HepG2 (cell line): ENCODE results near the gene DMXL1. TPM values are rescaled to one million over a fixed set of nuclear protein-coding genes. Genes with fewer than 3 reads are reported as not detected.

ENCODE experiments used
- BRD4 ChIP-seq: sonication (generic); formaldehyde crosslinking; IDR thresholded peaks from 2 replicates; pipeline ENCODE4 v1.4.0; 2020; ENCODE audit warnings: missing genetic modification reagents
- ELF3 ChIP-seq: IDR thresholded peaks from 2 replicates; pipeline ENCODE4 v1.6.1; 2016; ENCODE audit warnings: missing genetic modification reagents, missing compliant biosample characterization
- GZF1 ChIP-seq: sonication (generic); formaldehyde crosslinking; IDR thresholded peaks from 2 replicates; pipeline ENCODE4 v1.5.1; 2020; ENCODE audit warnings: mild to moderate bottlenecking, missing genetic modification reagents
- HES4 ChIP-seq: sonication (generic); formaldehyde crosslinking; IDR thresholded peaks from 2 replicates; pipeline ENCODE4 v1.9.0; 2021; ENCODE audit warnings: mild to moderate bottlenecking, missing genetic modification reagents, borderline replicate concordance
- HNF4A ChIP-seq: sonication (generic); formaldehyde crosslinking; IDR thresholded peaks from 2 replicates; pipeline ENCODE4 v1.4.0; 2020; ENCODE audit warnings: missing genetic modification reagents
- HNRNPK ChIP-seq: fragments of 200-400 bp; formaldehyde crosslinking; IDR thresholded peaks from 2 replicates; pipeline ENCODE4 v1.6.1; 2018; ENCODE audit warnings: low read length, low read depth, moderate library complexity, mild to moderate bottlenecking; ENCODE audit not compliant: poor library complexity, severe bottlenecking
- MAF1 ChIP-seq: sonication (generic); formaldehyde crosslinking; IDR thresholded peaks from 2 replicates; pipeline ENCODE4 v1.5.0; 2020; ENCODE audit warnings: missing genetic modification reagents, borderline replicate concordance
- SP4 ChIP-seq: sonication (generic); formaldehyde crosslinking; IDR thresholded peaks from 2 replicates; pipeline ENCODE4 v1.8.1; 2023; ENCODE audit warnings: mild to moderate bottlenecking, missing genetic modification reagents
- TSC22D2 ChIP-seq: sonication (generic); formaldehyde crosslinking; IDR thresholded peaks from 2 replicates; pipeline ENCODE4 v1.5.1; 2020; ENCODE audit warnings: missing genetic modification reagents, mild to moderate bottlenecking, borderline replicate concordance
- U2AF1 ChIP-seq: fragments of 200-400 bp; formaldehyde crosslinking; optimal IDR thresholded peaks from 2 replicates; pipeline ENCODE3; 2017; ENCODE audit warnings: mild to moderate bottlenecking, low read depth, low read length
- U2AF2 ChIP-seq: fragments of 200-400 bp; formaldehyde crosslinking; IDR thresholded peaks from 2 replicates; pipeline ENCODE4 v1.6.1; 2017; ENCODE audit warnings: low read depth, mild to moderate bottlenecking, low read length
- ZFX ChIP-seq: sonication (generic); formaldehyde crosslinking; IDR thresholded peaks from 2 replicates; pipeline ENCODE4 v1.4.0; 2020; ENCODE audit warnings: mild to moderate bottlenecking, low read depth, missing genetic modification reagents, moderate library complexity
- ZNF136 ChIP-seq: sonication (generic); formaldehyde crosslinking; IDR thresholded peaks from 2 replicates; pipeline ENCODE4 v1.8.1; 2022; ENCODE audit warnings: low read depth, mild to moderate bottlenecking, moderate library complexity, missing genetic modification reagents
- ZNF335 ChIP-seq: sonication (generic); formaldehyde crosslinking; IDR thresholded peaks from 2 replicates; pipeline ENCODE4 v1.4.0; 2020; ENCODE audit warnings: missing genetic modification reagents
- ZNF430 ChIP-seq: sonication (generic); formaldehyde crosslinking; IDR thresholded peaks from 2 replicates; pipeline ENCODE4 v1.9.0; 2021; ENCODE audit warnings: mild to moderate bottlenecking, missing genetic modification reagents
- ZNF589 ChIP-seq: sonication (generic); formaldehyde crosslinking; conservative IDR thresholded peaks from 2 replicates; pipeline ENCODE4 v1.8.0; 2022; ENCODE audit warnings: mild to moderate bottlenecking, moderate library complexity, missing genetic modification reagents
- ZNF607 ChIP-seq: sonication (generic); formaldehyde crosslinking; IDR thresholded peaks from 2 replicates; pipeline ENCODE4 v1.5.1; 2020; ENCODE audit warnings: missing genetic modification reagents, mild to moderate bottlenecking, borderline replicate concordance
- ZNF850 ChIP-seq: sonication (generic); formaldehyde crosslinking; conservative IDR thresholded peaks from 2 replicates; pipeline ENCODE4 v1.9.0; 2021; ENCODE audit warnings: mild to moderate bottlenecking, missing genetic modification reagents
- ZSCAN20 ChIP-seq: sonication (generic); formaldehyde crosslinking; IDR thresholded peaks from 2 replicates; pipeline ENCODE4 v1.4.0; 2020; ENCODE audit warnings: missing genetic modification reagents, mild to moderate bottlenecking, borderline replicate concordance
- polyA plus RNA-seq, 8 experiments: library from polyadenylated mRNA; depleted of rRNA in 3 of 8; stranded (reverse) in 7 of 8; unstranded in 1 of 8; fragments of >200 nt; fragmentation: Illumina TruSeq in 4 of 8; extraction: Trizol in 4 of 8; gene quantifications; 2 replicates each; pipeline versions ENCODE4 v1.2.1 to v1.2.3, GENCODE V29; 2011 to 2016; ENCODE audit warnings: low read depth in 4 of 8, missing spikeins in 1 of 8, mixed read lengths in 1 of 8; ENCODE audit not compliant: insufficient read depth in 1 of 8
- total RNA-seq, 5 experiments: library from RNA; depleted of rRNA; stranded (reverse); fragments of >200 nt; fragmentation: Illumina TruSeq; extraction: Trizol; gene quantifications; 2 replicates each; pipeline ENCODE4 v1.2.3, GENCODE V29; 2016; ENCODE audit warnings: low read depth in 1 of 5
- TF ChIP-seq, protein P1 (sequence below), 2 experiments: sonication (generic) in 1 of 2; formaldehyde crosslinking in 1 of 2; IDR thresholded peaks; 2 replicates each; pipeline versions ENCODE4 v1.4.0 to v1.6.1; 2018 to 2020; ENCODE audit warnings: missing genetic modification reagents in 2 of 2, borderline replicate concordance in 1 of 2, low read depth in 1 of 2, mild to moderate bottlenecking in 1 of 2, missing biosample characterization in 1 of 2
- TF ChIP-seq, protein P2 (sequence below): IDR thresholded peaks from 2 replicates; pipeline ENCODE4 v1.6.1; 2016
- TF ChIP-seq, protein P3 (sequence below): sonication (generic); formaldehyde crosslinking; IDR thresholded peaks from 2 replicates; pipeline ENCODE4 v1.4.0; 2020; ENCODE audit warnings: missing genetic modification reagents
- TF ChIP-seq, protein P4 (sequence below): sonication (generic); formaldehyde crosslinking; IDR thresholded peaks from 2 replicates; pipeline ENCODE4 v1.4.0; 2020; ENCODE audit warnings: mild to moderate bottlenecking, low read depth, missing genetic modification reagents
- TF ChIP-seq, protein P5 (sequence below): sonication (generic); formaldehyde crosslinking; IDR thresholded peaks from 2 replicates; pipeline ENCODE4 v1.8.0; 2022; ENCODE audit warnings: missing genetic modification reagents, low read depth, mild to moderate bottlenecking, borderline replicate concordance

Gene DMXL1
- total and polyA plus RNA-seq, 2 of the 13 experiments (the other 11 are each of a cell fraction or from before 2014, with no cell fraction given): 6.9 to 18.6 TPM

DNA sequence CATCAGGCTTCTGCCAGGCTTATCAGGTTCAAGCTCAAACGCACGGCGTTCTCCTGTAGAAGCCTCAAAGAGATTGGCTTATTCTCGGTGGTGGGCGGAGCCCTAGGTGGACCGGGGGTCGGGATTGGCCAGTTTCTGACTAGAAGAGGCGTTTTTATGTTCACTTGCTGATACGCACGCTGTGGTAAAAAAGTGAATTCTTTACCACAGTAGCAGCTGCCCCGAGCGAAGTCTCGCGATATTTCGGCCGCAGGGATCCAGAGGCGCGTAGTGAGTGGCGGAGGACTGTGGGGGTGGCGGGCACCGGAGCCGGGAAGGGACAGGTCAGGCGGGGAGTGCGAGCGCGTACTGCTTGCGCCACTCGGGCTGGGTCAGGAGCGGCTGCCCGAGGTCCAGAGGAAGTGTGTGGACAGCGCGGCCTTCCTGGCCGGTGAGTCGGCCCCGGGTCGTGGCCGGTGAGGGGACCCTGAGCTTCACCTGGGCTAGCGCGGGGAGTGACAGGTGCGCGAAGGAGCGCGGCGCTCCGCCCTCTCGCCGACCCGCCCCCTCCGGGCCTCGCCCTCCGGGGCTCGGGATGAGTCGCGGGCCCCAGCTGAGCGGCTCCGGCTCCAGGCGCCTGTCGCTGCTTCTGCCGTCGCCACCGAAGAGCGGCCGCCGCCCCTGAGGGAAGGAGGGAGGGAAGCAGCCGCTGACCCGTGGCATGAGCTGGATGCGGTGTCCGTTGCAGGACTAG is at the start of gene DMXL1 (continued):
- TF ChIP-seq GZF1 (no peak), HES4 (CRISPR knock-in tag) (peak; percentile 72), MAF1 (CRISPR knock-in tag) (no peak), ZNF430 (CRISPR knock-in tag) (peak; percentile 32; the same call in 1 of the 2 replicates), HNF4A (CRISPR knock-in tag) (no peak), BRD4 (0 out of 2 replicates have a peak, but pooled peaks have one; percentile 35), HNRNPK (peak; percentile 86), ELF3 (CRISPR knock-in tag) (no peak), SP4 (CRISPR knock-in tag) (peak; percentile 94), U2AF2 (no peak), ZNF136 (no peak), ZNF607 (peak; percentile 80), ZNF589 (no peak), TSC22D2 (CRISPR knock-in tag) (no peak; the same call in 1 of the 2 replicates), ZFX (CRISPR knock-in tag) (peak; percentile 85), ZNF850 (CRISPR knock-in tag) (peak; percentile 83; the same call in 1 of the 2 replicates), U2AF1 (no peak), ZNF335 (CRISPR knock-in tag) (no peak), ZSCAN20 (CRISPR knock-in tag) (no peak)
- TF ChIP-seq, protein P1, sequence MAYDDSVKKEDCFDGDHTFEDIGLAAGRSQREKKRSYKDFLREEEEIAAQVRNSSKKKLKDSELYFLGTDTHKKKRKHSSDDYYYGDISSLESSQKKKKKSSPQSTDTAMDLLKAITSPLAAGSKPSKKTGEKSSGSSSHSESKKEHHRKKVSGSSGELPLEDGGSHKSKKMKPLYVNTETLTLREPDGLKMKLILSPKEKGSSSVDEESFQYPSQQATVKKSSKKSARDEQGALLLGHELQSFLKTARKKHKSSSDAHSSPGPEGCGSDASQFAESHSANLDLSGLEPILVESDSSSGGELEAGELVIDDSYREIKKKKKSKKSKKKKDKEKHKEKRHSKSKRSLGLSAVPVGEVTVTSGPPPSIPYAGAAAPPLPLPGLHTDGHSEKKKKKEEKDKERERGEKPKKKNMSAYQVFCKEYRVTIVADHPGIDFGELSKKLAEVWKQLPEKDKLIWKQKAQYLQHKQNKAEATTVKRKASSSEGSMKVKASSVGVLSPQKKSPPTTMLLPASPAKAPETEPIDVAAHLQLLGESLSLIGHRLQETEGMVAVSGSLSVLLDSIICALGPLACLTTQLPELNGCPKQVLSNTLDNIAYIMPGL (CRISPR knock-in tag; IDR thresholded peaks at IDR 0.05; ENCODE audit: borderline replicate concordance in 1 of 2, low read depth in 1 of 2): peak; percentile 72 to 80; a peak in 3 of 4 replicates
- TF ChIP-seq, protein P2, sequence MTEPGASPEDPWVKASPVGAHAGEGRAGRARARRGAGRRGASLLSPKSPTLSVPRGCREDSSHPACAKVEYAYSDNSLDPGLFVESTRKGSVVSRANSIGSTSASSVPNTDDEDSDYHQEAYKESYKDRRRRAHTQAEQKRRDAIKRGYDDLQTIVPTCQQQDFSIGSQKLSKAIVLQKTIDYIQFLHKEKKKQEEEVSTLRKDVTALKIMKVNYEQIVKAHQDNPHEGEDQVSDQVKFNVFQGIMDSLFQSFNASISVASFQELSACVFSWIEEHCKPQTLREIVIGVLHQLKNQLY (CRISPR knock-in tag): no peak
- TF ChIP-seq, protein P3, sequence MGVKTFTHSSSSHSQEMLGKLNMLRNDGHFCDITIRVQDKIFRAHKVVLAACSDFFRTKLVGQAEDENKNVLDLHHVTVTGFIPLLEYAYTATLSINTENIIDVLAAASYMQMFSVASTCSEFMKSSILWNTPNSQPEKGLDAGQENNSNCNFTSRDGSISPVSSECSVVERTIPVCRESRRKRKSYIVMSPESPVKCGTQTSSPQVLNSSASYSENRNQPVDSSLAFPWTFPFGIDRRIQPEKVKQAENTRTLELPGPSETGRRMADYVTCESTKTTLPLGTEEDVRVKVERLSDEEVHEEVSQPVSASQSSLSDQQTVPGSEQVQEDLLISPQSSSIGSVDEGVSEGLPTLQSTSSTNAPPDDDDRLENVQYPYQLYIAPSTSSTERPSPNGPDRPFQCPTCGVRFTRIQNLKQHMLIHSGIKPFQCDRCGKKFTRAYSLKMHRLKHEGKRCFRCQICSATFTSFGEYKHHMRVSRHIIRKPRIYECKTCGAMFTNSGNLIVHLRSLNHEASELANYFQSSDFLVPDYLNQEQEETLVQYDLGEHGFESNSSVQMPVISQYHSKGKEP: no peak
- TF ChIP-seq, protein P4, sequence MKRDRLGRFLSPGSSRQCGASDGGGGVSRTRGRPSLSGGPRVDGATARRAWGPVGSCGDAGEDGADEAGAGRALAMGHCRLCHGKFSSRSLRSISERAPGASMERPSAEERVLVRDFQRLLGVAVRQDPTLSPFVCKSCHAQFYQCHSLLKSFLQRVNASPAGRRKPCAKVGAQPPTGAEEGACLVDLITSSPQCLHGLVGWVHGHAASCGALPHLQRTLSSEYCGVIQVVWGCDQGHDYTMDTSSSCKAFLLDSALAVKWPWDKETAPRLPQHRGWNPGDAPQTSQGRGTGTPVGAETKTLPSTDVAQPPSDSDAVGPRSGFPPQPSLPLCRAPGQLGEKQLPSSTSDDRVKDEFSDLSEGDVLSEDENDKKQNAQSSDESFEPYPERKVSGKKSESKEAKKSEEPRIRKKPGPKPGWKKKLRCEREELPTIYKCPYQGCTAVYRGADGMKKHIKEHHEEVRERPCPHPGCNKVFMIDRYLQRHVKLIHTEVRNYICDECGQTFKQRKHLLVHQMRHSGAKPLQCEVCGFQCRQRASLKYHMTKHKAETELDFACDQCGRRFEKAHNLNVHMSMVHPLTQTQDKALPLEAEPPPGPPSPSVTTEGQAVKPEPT (CRISPR knock-in tag): no peak
- TF ChIP-seq, protein P5, sequence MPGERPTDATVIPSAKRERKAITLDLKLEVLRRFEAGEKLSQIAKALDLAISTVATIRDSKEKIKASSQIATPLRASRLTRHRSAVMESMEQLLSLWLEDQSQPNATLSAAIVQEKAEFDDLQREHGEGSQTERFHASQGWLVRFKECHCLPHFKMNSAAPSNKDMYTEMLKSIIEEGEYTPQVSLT: no peak
